Loucy (cell line): ENCODE data around the gene SCAF8.
A peak's percentile ranks its signal among the peaks of the same experiment; 100 is the strongest.

Experiments used
- H2AFZ ChIP-seq: fragments of 200-600 bp; sonication (generic); 2 replicates; pipeline ENCODE4 v1.6.0; 2016; ENCODE audit warnings: antibody characterized with exemption, mild to moderate bottlenecking, low read length, moderate library complexity
- H3F3A ChIP-seq: fragments of 200-600 bp; 2 replicates; pipeline ENCODE4 v1.6.0; 2016; ENCODE audit warnings: antibody characterized with exemption, low read depth, mild to moderate bottlenecking
- H3K27me3 ChIP-seq: fragments of 200-600 bp; sonication (generic); 2 replicates; pipeline ENCODE4 v1.6.1; 2014; ENCODE audit warnings: low read length, mild to moderate bottlenecking; ENCODE audit not compliant: insufficient read depth, poor library complexity, severe bottlenecking
- H3K36me3 ChIP-seq: fragments of 200-600 bp; sonication (generic); 2 replicates; pipeline ENCODE4 v1.6.1; 2016; ENCODE audit warnings: low read length; ENCODE audit not compliant: insufficient read depth
- H3K4me1 ChIP-seq: fragments of 200-600 bp; sonication (generic); 2 replicates; pipeline ENCODE4 v1.5.1; 2014; ENCODE audit warnings: low read length, mild to moderate bottlenecking; ENCODE audit not compliant: insufficient read depth, poor library complexity, severe bottlenecking
- H3K4me2 ChIP-seq: fragments of 200-600 bp; sonication (generic); 2 replicates; pipeline ENCODE4 v1.6.0; 2014; ENCODE audit warnings: antibody characterized with exemption, low read length, low read depth, mild to moderate bottlenecking; ENCODE audit not compliant: poor library complexity, severe bottlenecking
- H3K4me3 ChIP-seq: fragments of 200-600 bp; sonication (generic); 2 replicates; pipeline ENCODE4 v1.5.1; 2014; ENCODE audit warnings: low read length, mild to moderate bottlenecking, mixed read lengths; ENCODE audit not compliant: poor library complexity, severe bottlenecking
- H3K79me2 ChIP-seq: fragments of 200-600 bp; sonication (generic); 2 replicates; pipeline ENCODE4 v1.6.1; 2014; ENCODE audit warnings: low read length; ENCODE audit not compliant: insufficient read depth
- H3K9ac ChIP-seq: fragments of 200-600 bp; sonication (generic); 2 replicates; pipeline ENCODE4 v1.6.0; 2014; ENCODE audit warnings: mild to moderate bottlenecking, low read depth, low read length, moderate library complexity; ENCODE audit not compliant: poor library complexity, severe bottlenecking
- H3K9me2 ChIP-seq: fragments of 200-600 bp; sonication (generic); replicated peaks from 2 replicates; pipeline ENCODE4 v1.6.1; 2016; ENCODE audit warnings: low read depth, low read length, mixed read lengths
- H3K9me3 ChIP-seq: fragments of 200-600 bp; sonication (generic); 2 replicates; pipeline ENCODE4 v1.6.1; 2014; ENCODE audit warnings: mild to moderate bottlenecking, antibody characterized with exemption, low read length, low read depth; ENCODE audit not compliant: insufficient read depth
- H4K20me1 ChIP-seq: fragments of 200-600 bp; sonication (generic); 2 replicates; pipeline ENCODE4 v1.6.0; 2014; ENCODE audit warnings: antibody characterized with exemption, low read length, mild to moderate bottlenecking; ENCODE audit not compliant: insufficient read depth, poor library complexity, severe bottlenecking
- EZH2phosphoT487 ChIP-seq: fragments of 200-600 bp; IDR thresholded peaks from 2 replicates; pipeline ENCODE4 v1.6.1; 2018; ENCODE audit warnings: antibody characterized with exemption, mild to moderate bottlenecking, moderate library complexity, borderline replicate concordance
- TF ChIP-seq, protein P1 (sequence below): fragments of 200-600 bp; sonication (generic); conservative IDR thresholded peaks from 2 replicates; pipeline ENCODE4 v1.5.1; 2014; ENCODE audit warnings: mild to moderate bottlenecking, antibody characterized with exemption, low read length

SCAF8 gene

GRCh38 chr6:154733183-154733625 is at the start of gene SCAF8:
SCAF8 (plus strand) TSS chr6:154733416; CDS start chr6:154733901, 485 bp downstream.
- Histone ChIP-seq H3K4me2 (peak within 1 kb of the TSS; percentile 96), H3K27me3 (no peaks in the 10 kb centered on the region), H3F3A (no peaks in the 10 kb centered on the region), H2AFZ (peak within 1 kb of the TSS; percentile 99), H4K20me1 (peaks cover 42% of the 10 kb centered on the region), H3K9me2 (no peaks in the 10 kb centered on the region), H3K4me3 (peak within 1 kb of the TSS; percentile 84), H3K36me3 (no peaks in the 10 kb centered on the region), H3K4me1 (peaks cover 37% of the 10 kb centered on the region), H3K9me3 (no peaks in the 10 kb centered on the region), H3K79me2 (peaks cover 50% of the 10 kb centered on the region), H3K9ac (peak within 1 kb of the TSS; percentile 93)
- TF ChIP-seq, protein P1, sequence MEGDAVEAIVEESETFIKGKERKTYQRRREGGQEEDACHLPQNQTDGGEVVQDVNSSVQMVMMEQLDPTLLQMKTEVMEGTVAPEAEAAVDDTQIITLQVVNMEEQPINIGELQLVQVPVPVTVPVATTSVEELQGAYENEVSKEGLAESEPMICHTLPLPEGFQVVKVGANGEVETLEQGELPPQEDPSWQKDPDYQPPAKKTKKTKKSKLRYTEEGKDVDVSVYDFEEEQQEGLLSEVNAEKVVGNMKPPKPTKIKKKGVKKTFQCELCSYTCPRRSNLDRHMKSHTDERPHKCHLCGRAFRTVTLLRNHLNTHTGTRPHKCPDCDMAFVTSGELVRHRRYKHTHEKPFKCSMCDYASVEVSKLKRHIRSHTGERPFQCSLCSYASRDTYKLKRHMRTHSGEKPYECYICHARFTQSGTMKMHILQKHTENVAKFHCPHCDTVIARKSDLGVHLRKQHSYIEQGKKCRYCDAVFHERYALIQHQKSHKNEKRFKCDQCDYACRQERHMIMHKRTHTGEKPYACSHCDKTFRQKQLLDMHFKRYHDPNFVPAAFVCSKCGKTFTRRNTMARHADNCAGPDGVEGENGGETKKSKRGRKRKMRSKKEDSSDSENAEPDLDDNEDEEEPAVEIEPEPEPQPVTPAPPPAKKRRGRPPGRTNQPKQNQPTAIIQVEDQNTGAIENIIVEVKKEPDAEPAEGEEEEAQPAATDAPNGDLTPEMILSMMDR = peak; percentile 63
- TF ChIP-seq EZH2phosphoT487 = no peak

DNA sequence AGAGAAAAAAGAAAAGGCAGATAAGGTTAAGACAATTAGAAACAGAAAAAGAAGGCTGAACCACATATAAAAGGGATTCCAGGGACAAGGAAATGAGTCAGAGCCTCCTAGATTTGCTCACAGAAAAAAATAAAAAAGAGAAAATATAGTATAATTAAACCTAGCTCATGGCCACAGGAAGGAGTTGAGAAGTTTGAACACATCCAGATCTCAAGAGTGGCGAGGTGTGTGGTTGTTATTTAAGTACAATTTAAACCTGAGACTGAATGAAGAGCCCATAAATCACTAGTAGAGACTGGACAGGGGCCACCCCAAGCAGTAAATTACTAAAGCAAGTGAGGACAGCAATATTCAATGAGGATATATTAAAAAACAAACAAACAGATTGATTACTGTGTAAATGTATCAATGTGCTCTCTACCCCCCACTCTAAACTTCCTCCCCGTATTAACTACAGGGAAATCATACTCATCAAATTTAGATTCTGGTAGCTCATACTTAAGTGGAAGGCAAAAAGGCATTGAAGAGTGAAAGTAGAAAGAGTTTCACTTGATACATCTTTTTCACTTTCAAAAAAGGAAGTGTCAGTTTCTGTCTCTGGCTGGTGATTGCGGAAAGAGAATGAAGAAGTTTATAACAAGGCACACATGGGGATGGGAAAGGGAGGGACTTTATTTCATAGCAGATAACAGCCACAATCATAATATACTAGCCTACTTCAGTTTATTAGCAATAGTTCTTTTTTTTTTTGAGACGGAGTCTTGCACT is 49.3 kb upstream of the SCAF8 start:
- TF ChIP-seq, protein P1 = no peak
- TF ChIP-seq EZH2phosphoT487 = no peak

GRCh38 chr6:154686162-154686561 is 47.1 kb upstream of the SCAF8 start:
- Histone ChIP-seq H3K27me3 (no peaks in the 10 kb centered on the region), H3K79me2 (no peaks in the 10 kb centered on the region), H3K4me1 (peaks cover 4% of the 10 kb centered on the region), H3K4me3 (no peak overlapping the region), H3K36me3 (no peaks in the 10 kb centered on the region), H3K4me2 (no peak overlapping the region), H3K9ac (no peak overlapping the region), H3F3A (no peaks in the 10 kb centered on the region), H4K20me1 (no peaks in the 10 kb centered on the region), H3K9me3 (no peaks in the 10 kb centered on the region), H2AFZ (no peak overlapping the region), H3K9me2 (no peaks in the 10 kb centered on the region)
- TF ChIP-seq EZH2phosphoT487 = no peak
- TF ChIP-seq, protein P1 = no peak

More for the DNA sequence above, 49.3 kb upstream of the SCAF8 start:
- Histone ChIP-seq H3K79me2 (no peaks in the 10 kb centered on the region), H3K36me3 (no peaks in the 10 kb centered on the region), H3F3A (no peaks in the 10 kb centered on the region), H3K4me1 (peaks cover 4% of the 10 kb centered on the region), H3K9ac (no peak overlapping the region), H3K27me3 (no peaks in the 10 kb centered on the region), H3K4me3 (no peak overlapping the region), H3K9me3 (no peaks in the 10 kb centered on the region), H3K4me2 (peak overlapping the region; percentile 19), H3K9me2 (no peaks in the 10 kb centered on the region), H4K20me1 (no peaks in the 10 kb centered on the region), H2AFZ (no peak overlapping the region)
